ENCODE data around the gene TMEM248. TPM values are rescaled to one million over a fixed set of nuclear protein-coding genes. Genes with fewer than 3 reads are reported as not detected.
"Not testable (repeated sequence)": the region's sequence is repeated elsewhere in the genome, so short reads cannot be mapped to it uniquely, and the experiment has no call there.

TMEM248 gene
- 92.6 and 97.2 TPM in 2 replicates for total RNA-seq

DNA sequence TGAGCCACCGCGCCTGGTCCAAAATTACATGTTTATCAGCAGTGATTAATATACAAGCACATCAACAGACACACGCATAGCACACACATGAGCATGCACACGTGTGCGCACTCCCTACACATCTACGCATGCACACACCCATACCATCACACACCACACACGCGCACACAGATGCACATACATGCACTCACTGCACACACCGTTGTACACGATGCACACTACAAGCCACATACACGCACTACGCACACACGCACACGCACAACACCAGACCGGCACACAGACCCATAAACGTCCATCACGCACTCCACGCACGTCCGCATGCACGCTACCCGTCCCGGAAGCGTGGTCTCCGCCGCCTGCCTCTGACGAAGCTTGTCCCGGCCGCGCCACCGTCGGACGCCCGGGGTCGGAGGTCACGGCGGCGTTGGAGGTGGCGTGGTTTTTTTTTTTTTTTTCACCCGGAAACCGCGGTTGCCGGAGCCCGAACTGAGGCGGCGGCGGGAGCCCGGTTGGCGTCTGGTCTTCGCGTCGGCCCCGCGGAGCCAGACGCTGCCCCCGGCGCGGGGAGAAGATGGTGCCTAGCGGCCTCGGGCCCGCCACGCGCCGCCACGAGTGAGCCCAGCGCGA lies at the start of gene TMEM248:
TSS of gene TMEM248 (plus strand) at position 457 of the 627 bp plus-strand sequence. CDS start 20,641 bp downstream, outside the sequence.
- peak; percentile 93 for DNase-seq

DNA sequence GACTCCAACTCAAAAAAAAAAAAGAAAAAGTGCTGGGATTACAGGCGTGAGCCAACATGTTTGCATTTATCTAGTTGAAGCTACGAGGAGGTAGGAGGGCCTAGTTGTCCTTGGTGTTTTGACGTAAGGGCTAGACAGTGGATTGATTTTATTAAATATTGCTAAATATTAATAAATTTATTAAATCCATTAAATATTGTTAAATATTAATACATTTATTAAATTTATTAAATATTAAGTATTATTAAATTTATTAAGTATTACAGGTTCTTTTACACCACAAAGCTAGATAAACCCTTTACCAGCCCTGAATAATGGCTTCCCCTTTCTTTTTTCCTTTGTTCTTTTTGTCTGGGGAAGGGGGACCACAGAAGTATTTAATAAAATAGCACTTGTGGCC lies 47.5 kb upstream of the TMEM248 start:
- DNase-seq = no peak

DNA sequence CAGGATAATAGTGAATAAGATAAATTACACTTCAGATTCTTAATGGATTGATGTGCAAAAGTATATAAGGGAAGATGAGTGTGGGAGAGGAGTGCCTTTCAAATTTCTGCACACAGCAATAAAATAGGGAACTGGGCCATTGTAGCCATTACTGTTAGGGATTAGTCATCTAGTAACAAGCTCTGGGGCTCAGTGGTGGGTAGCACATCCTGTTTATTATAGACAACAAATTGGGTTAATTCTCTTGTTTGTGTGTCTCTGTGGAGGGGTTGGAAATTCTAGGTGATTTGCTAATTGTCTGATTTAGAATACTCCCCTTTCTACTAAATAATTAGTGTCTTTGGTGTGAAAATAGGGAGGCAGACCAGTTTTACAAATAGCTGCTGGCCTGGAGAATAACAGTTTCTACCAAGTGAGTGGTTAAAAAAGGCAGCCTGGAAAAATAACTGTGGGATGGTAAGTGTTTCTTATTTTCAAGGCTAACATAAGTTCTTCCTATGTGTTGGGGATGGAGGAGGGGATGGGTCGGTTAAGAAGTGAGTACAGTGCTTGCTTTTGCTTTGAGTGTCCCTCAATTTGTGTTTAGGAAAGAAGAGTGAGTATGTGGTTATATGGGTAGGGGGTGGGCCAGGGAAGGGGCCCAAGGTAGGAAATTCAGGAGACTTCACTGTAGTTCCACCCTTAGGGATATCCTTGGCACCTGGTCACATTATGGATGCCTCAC lies 43.3 kb upstream of the TMEM248 start:
- peak; percentile 17 for DNase-seq

DNA sequence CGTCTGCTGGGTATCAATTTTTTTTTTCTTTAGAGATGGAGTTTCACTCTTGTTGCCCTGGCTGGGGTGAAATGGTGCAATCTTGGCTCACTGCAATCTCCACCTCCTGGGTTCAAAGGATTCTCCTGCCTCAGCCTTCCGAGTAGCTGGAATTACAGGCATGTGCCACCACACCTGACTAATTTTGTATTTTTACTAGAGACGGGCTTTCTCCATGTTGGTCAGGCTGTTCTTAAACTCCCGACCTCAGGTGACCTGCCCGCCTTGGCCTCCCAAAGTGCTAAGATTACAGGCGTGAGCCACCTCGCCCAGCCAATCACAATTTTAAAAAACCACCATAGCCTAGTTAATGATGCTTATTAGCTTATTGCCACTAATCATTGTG lies 42.7 kb upstream of the TMEM248 start:
- DNase-seq = not testable (repeated sequence)

DNA sequence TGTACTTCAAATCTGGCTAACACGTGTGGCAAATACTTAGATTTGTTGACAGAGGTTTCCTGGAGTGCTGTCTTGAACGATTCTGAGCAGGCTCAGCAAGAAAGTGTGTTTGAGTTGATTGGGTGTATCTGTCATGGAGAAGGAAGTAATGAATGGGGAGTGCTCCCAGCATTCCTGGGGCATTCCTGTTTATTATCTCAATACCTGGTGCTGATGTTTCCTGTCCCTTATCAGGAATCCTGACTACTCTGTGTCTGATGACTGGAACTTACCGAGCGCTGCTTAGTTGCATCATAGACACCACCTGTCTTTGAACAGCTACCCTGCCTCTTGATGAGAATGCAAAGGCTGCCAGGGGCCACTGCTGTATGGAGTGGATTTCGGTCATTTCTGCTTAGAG lies 41.0 kb upstream of the TMEM248 start:
- no peak for DNase-seq

GRCh38 chr7:66880577-66880976 lies 40.4 kb upstream of the TMEM248 start:
- not testable (repeated sequence) for DNase-seq

DNA sequence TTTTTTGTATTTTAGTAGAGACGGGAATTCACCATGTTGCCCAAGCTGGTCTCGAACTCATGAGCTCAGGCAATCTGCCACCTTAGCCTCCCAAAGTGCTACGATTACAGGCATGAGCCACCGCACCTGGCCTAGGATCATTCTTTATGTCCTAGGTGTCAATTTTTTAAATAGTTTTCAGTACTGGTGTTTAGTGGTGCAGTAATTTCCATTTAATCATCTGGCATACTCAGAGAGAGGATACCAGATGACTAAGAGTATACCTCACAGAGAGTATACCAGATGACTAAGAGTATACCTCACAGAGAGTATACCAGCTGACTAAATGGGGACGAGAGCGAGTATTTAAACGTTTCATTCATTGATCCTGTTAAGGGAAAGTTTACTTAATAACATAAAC lies 37.3 kb upstream of the TMEM248 start:
- no peak for DNase-seq

DNA sequence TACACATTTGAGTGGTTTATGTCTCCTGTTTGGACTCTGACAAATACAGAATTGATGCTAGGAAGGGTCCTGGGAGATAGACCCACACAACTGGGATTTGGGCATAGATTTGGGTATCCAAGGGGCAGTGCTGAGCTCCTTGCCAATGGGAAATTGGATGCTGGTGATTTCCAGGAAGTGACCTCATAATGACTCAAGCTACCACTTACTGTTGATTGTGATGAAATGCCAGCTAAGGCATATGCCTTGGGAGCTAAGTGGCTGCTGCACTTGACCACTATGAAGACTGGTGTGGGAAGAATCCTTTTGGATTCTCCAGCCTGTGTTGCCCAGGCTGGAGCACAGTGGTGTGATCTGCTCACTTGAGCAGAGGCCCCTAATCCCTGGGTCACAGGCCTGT lies 36.5 kb upstream of the TMEM248 start:
- DNase-seq = peak; percentile 33

GRCh38 chr7:66886152-66886551 lies 34.9 kb upstream of the TMEM248 start:
- no peak for DNase-seq

GRCh38 chr7:66888223-66888622 lies 32.8 kb upstream of the TMEM248 start:
- DNase-seq = not testable (repeated sequence)

- DNase-seq = peak; percentile 36
Observed at GRCh38 chr7:66894463-66895080, 26.5 kb upstream of the TMEM248 start.

DNA sequence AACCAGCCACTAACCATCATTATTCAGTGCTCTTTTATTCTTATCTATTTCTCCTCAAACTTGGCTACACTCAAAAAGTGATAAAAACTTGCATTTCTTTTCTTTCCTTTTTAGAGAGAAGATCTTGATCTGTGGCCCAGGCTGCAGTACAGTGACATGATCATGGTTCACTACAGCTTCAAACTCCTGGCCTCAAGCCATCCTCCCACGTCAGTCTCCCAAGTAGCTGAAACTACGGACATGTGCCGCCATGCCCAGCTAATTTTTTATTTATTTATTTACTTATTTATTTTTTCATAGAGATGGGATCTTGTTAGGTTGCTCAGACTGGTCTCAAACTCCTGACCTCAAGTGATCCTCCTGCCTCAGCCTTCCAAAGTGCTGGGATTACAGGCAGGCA lies 24.6 kb upstream of the TMEM248 start:
- DNase-seq = no peak

GRCh38 chr7:66899552-66900280 lies 21.3 kb upstream of the TMEM248 start:
- DNase-seq = no peak

DNA sequence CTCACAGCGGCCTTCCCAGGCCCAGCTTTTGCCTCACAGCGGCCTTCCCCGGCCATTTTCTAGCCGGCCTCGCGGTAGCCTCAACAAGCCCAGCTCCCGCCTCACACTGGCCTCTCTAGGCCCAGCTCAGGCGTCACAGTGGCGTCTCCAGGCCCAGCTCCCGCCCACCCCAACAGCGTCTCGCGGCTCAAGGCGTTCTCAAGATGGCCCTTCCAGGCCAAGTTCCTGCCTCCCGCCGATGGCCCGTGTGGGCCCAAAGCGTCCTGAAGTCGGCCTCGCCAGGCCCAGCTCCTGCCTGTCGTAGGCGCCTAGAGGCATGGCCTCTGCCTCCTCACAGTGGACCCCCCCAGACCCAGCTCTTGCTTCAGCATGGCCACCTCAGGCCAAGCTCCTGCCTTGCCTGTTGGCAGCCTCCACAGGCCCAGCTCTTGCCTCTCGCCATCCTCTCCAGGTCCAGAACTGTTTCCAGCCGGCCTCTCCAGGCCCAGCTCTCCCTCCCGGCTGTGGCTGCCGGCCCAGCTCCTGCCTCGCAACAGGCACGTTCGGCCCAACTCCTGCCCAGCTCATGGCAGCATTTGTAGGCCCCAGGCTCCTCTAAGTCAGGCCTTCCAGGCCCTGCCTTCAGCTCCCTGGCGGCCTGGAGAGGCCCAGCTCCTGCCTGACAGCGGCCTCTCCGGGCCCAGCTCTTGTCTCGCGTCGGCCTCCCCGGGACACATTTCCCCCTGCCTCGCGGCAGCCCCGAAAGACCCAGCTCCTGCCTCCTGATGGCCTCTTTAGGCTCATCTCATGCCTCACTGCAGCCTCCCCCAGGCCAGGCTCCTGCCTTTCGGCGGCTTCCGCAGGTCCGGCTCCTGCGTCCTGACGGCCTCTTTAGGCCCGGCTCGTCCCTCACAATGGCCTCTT lies 18.8 kb upstream of the TMEM248 start:
- DNase-seq = no peak

DNA sequence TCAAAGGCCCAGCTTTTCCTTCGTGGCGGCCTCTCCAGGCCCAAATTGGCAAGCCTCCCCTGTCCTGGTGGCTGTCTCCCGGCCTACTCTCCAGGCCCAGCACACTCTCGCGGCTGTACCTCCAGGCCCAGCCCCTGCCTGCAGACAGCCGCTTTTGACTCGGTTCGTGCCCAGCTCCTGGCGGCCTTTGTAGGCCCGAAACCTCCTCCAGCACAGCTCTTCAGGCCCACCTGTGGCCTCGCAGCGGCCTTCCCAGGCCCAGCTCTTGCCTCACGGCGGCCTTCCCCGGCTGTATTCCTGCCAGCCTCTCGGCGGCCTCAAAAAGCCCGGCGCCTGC lies 18.2 kb upstream of the TMEM248 start:
- no peak for DNase-seq

- DNase-seq = no peak
Observed at GRCh38 chr7:66903360-66904062, 17.5 kb upstream of the TMEM248 start.

DNA sequence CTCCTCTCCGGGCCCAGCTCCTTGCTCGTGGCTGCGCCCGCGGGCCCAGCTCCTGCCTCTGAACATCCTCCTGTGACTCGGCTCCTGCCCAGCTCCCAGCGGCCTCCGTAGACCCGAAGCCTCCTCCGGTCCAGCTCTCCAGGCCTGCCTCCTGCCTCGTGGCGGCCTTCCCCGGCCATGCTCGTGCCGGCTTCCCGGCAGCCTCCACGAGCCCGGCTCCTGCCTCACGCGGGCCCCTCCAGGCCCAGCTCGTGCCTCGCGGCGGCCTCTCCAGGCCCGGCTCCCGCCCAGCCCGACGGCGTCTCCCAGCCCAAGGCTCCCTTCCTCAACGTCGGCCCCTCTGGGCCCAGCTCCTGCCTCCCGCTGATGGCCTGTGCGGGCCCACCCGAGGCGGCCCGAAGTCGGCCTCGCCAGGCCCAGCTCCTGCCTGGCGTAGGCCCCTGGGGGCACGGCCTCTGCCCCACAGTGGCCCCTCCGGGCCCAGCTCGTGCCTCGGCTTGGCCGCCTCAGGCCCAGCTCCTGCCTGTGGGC lies 16.9 kb upstream of the TMEM248 start:
- no peak for DNase-seq

- no peak for DNase-seq
Observed at GRCh38 chr7:66905278-66905677, 15.7 kb upstream of the TMEM248 start.

DNA sequence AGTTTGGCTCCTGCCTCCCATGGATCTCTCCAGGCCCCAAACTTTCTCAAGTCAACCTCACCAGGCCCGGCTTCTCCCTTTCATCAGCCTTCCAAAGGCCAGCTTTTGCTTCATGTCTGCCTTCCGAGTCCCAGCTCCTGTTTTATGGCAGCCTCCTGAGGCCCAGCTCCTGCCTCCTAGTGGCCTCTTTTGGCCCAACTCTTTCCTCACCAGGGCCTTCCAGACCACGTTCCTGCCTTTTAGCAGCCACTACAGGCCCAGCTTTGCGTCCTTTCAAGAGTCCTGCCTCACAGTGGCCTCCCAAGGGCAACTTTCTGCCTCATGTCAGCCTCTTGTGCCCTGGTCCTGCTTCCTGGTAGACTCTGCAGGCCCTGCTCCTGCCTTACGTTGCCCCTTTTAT lies 15.3 kb upstream of the TMEM248 start:
- DNase-seq = peak; percentile 29

DNA sequence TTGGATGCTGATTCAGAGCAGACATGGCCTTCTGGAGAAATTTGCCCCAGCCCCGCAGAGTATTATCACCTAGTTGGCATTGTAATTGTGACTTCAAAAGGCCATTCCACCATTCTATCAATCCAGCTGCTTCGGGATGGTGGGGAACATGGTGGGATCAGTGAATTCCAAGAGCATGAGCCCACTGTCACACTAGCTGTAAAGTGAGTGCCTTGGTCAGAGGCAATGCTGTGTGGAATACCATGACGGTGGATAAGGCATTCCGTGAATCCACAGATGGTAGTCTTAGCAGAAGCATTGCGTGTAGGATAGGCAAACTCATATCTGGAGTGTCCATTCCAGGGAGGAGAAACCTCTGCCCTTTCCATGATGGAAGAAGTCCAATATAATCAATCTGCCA lies 13.3 kb upstream of the TMEM248 start:
- DNase-seq = no peak

DNA sequence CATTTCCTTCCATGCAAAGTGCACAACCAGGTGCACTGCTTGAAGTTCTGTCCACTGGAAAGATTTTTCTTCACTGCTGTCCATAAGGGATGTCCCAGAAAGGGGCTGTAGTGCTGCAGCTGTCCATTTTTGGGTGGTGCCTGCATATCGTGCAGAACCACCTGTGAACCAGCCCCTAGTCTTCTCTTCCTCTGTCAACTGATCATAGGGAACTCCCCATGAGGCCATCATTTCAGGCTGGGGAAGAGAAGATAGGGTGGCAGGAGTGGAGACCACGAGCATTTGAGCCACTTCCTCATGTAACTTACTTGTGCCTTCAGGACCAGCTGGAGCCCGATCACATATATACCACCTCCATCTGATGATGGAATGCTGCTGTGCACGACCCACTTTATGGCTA lies 12.4 kb upstream of the TMEM248 start:
- DNase-seq = not testable (repeated sequence)
